Right atrium auricular region (tissue), 2 donors: ENCODE measurements around the gene PTPRN2. TPM values are rescaled to one million over a fixed set of nuclear protein-coding genes. Genes with fewer than 3 reads are reported as not detected.
A peak's percentile ranks its signal among the peaks of the same experiment; 100 is the strongest.

ENCODE experiments used
- DNase-seq: peaks from one replicate; pipeline ENCODE4 v3.0.0-alpha.2; 2019; ENCODE audit warnings: low spot score
- H3K27ac ChIP-seq, 2 donors: fragments of 200-600 bp; sonication (generic); 1 replicate in 1 of 2; 2 replicates in 1 of 2; pipeline ENCODE4 v1.5.1; 2016 to 2019
- H3K27me3 ChIP-seq, 2 donors: fragments of 200-600 bp; sonication (generic); one replicate each; pipeline versions ENCODE4 v1.5.1 to v1.6.0; 2017 to 2019
- H3K36me3 ChIP-seq: fragments of 200-600 bp; sonication (generic); one replicate; pipeline ENCODE4 v1.5.1; 2016
- H3K4me1 ChIP-seq, 2 donors: fragments of 200-600 bp; sonication (generic); one replicate each; pipeline versions ENCODE4 v1.5.1 to v1.6.0; 2017 to 2019
- H3K4me3 ChIP-seq, 2 donors: fragments of 200-600 bp; sonication (generic); 1 replicate in 1 of 2; 2 replicates in 1 of 2; pipeline ENCODE4 v1.5.1; 2017 to 2019; ENCODE audit warnings: mild to moderate bottlenecking in 1 of 2, moderate library complexity in 1 of 2
- H3K9me3 ChIP-seq, 2 donors: fragments of 200-600 bp; sonication (generic); one replicate each; pipeline ENCODE4 v1.5.1; 2019
- CTCF ChIP-seq, 2 donors: fragments of 200-600 bp; sonication (generic); IDR thresholded peaks; one replicate each; pipeline ENCODE4 v1.5.1; 2019; ENCODE audit warnings: antibody characterized with exemption in 2 of 2
- total RNA-seq, 2 donors: library from RNA; depleted of rRNA; stranded (reverse); fragments of >200 nt; gene quantifications; one replicate each; pipeline ENCODE4 v1.1.0, GENCODE V29; 2016

The PTPRN2 gene
- total RNA-seq, 2 donors from 2014 or later: 2.6 to 2.7 TPM

DNA sequence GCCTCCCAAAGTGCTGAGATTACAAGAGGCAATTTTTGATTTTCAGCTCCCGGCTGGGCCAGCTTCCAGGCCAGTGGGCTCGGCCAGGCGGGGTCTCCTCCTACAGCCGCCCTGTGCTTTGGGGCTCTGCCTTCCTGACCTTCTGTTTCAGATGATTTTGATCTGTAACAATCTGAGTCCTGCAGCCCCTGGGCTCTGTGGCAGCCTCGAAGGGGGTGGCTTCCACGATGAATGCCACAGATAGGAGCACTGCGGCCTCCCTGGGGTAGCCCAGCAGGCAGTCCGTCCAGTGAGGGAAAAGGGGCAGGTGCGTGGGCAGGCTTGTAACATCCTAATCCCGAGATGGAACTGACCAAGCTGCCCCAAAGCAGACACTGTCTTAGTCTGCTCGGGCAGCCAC, 1073.3 kb downstream of the PTPRN2 start:
- TF ChIP-seq CTCF (IDR thresholded peaks at IDR 0.05): no peak
- no peak overlapping the region for H3K27ac ChIP-seq
- H3K9me3 ChIP-seq: no peaks in the 10 kb centered on the region
- H3K4me3 ChIP-seq: no peak overlapping the region
- DNase-seq: no peak
- H3K36me3 ChIP-seq: no peaks in the 10 kb centered on the region
- no peaks in the 10 kb centered on the region for H3K27me3 ChIP-seq
- H3K4me1 ChIP-seq: no peaks in the 10 kb centered on the region

- peak; percentile 21 for DNase-seq
- no peak overlapping the region for H3K27ac ChIP-seq
- H3K27me3 ChIP-seq: no peaks in the 10 kb centered on the region
- H3K4me3 ChIP-seq: no peak overlapping the region
- H3K4me1 ChIP-seq: no peaks in the 10 kb centered on the region
- no peak for TF ChIP-seq CTCF (IDR thresholded peaks at IDR 0.05)
- no peaks in the 10 kb centered on the region for H3K9me3 ChIP-seq
- no peaks in the 10 kb centered on the region for H3K36me3 ChIP-seq
Observed at GRCh38 chr7:157513682-157514081, 1073.9 kb downstream of the PTPRN2 start.

DNA sequence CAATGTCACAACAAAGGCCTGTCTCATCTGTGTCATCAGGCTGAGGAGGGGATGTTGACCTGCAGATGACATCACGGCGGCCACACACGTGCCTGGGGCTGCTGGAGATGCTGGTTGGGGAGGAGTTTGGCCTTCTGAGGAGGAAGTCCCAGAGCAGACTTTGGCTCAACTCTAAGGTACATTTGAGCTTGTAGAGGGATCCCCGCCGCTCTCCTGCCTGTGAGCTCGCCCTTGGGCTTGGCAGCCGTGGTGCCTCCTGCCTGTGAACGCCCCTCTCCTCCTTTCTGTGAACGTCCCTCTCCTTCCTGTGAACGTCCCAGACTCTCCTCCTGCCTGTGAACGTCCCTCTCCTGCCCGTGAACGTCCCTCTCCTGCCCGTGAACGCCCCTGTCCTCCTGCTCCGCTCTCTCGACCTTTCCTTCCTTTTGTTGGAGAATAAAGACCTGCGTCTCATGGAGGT, 1074.4 kb downstream of the PTPRN2 start:
- Histone ChIP-seq H3K4me3 (no peak overlapping the region), H3K27me3 (no peaks in the 10 kb centered on the region), H3K4me1 (no peaks in the 10 kb centered on the region), H3K27ac (no peak overlapping the region), H3K36me3 (no peaks in the 10 kb centered on the region), H3K9me3 (no peaks in the 10 kb centered on the region)
- no peak for TF ChIP-seq CTCF (IDR thresholded peaks at IDR 0.05)
- DNase-seq: peak; percentile 26

- no peaks in the 10 kb centered on the region for H3K36me3 ChIP-seq
- no peak overlapping the region for H3K4me3 ChIP-seq
- no peak for TF ChIP-seq CTCF (IDR thresholded peaks at IDR 0.05)
Observed at GRCh38 chr7:157509226-157509625, 1078.4 kb downstream of the PTPRN2 start.

GRCh38 chr7:157508477-157508881, 1079.1 kb downstream of the PTPRN2 start:
- Histone ChIP-seq H3K27ac (no peak overlapping the region), H3K4me1 (no peaks in the 10 kb centered on the region), H3K9me3 (peaks cover 0 to 10% of the 10 kb centered on the region in 2 donors), H3K4me3 (no peak overlapping the region), H3K36me3 (no peaks in the 10 kb centered on the region), H3K27me3 (no peaks in the 10 kb centered on the region)
- DNase-seq: peak; percentile 18
- TF ChIP-seq CTCF (IDR thresholded peaks at IDR 0.05): no peak

More at GRCh38 chr7:157509226-157509625, 1078.4 kb downstream of the PTPRN2 start:
- Histone ChIP-seq H3K27ac (no peak overlapping the region), H3K27me3 (no peaks in the 10 kb centered on the region), H3K4me1 (no peaks in the 10 kb centered on the region), H3K9me3 (peaks cover 0 to 10% of the 10 kb centered on the region in 2 donors)
- DNase-seq: no peak

GRCh38 chr7:157507987-157508386, 1079.6 kb downstream of the PTPRN2 start:
- Histone ChIP-seq H3K4me3 (no peak overlapping the region), H3K36me3 (no peaks in the 10 kb centered on the region), H3K27ac (no peak overlapping the region), H3K27me3 (no peaks in the 10 kb centered on the region), H3K4me1 (no peaks in the 10 kb centered on the region), H3K9me3 (peaks cover 0 to 10% of the 10 kb centered on the region in 2 donors)
- no peak for TF ChIP-seq CTCF (IDR thresholded peaks at IDR 0.05)
- DNase-seq: peak; percentile 1
